GM13977 (cell line): ENCODE measurements around the gene HORMAD2.

Experiments used
- DNase-seq: peaks from one replicate; pipeline ENCODE4 v3.0.0; 2012; ENCODE audit warnings: low spot score
- CTCF ChIP-seq: IDR thresholded peaks from 2 replicates; pipeline ENCODE4 v1.5.1; 2012; ENCODE audit warnings: mild to moderate bottlenecking, control low read depth; ENCODE audit not compliant: insufficient read depth; ENCODE audit errors: extremely low read depth, missing control alignments
- in situ Hi-C: fragments of 300-500 bp; cut with MboI; formaldehyde crosslinking; loops from one replicate; pipeline ENCODE4 v1.12.0; 2022; ENCODE audit warnings: low sequenced_read_pairs, low pct_unique_long_range_greater_than_20kb, mixed read lengths, inconsistent platforms; ENCODE audit not compliant: unreplicated experiment

The HORMAD2 gene

GRCh38 chr22:30123463-30123862, 43.2 kb downstream of the HORMAD2 start:
- no peak for TF ChIP-seq CTCF
- DNase-seq: no peak
- in situ Hi-C loops: loop anchor here (25.0 kb wide), 1 partner anchor 264 kb away; the partner anchor contains the start of genes RNF215 and SEC14L2

GRCh38 chr22:30127749-30128166, 47.5 kb downstream of the HORMAD2 start:
- TF ChIP-seq CTCF: no peak
- no peak for DNase-seq
- in situ Hi-C loops: no loop called here

- DNase-seq: no peak
- no peak for TF ChIP-seq CTCF
- in situ Hi-C loops: no loop called here
These were observed 48.2 kb downstream of the HORMAD2 start for GRCh38 chr22:30128511-30128910.

- DNase-seq: no peak
- in situ Hi-C loops: no loop called here
- TF ChIP-seq CTCF: no peak
These were observed 49.4 kb downstream of the HORMAD2 start for GRCh38 chr22:30129636-30130035.

GRCh38 chr22:30132290-30132996, 52.2 kb downstream of the HORMAD2 start:
- no peak for TF ChIP-seq CTCF
- in situ Hi-C loops: no loop called here
- DNase-seq: no peak

- in situ Hi-C loops: no loop called here
- no peak for DNase-seq
- no peak for TF ChIP-seq CTCF
These were observed 60.1 kb downstream of the HORMAD2 start for GRCh38 chr22:30140414-30140813.
